HG02840 (cell line): ENCODE results near the gene PCSK7.

Experiments
- ATAC-seq: cut with Tn5 transposase; IDR thresholded peaks from one replicate; pipeline ENCODE4 v1.9.1; 2021; ENCODE audit warnings: mild to moderate bottlenecking, moderate library complexity, moderate number of reproducible peaks; ENCODE audit not compliant: unreplicated experiment, low FRiP score

The PCSK7 gene

DNA sequence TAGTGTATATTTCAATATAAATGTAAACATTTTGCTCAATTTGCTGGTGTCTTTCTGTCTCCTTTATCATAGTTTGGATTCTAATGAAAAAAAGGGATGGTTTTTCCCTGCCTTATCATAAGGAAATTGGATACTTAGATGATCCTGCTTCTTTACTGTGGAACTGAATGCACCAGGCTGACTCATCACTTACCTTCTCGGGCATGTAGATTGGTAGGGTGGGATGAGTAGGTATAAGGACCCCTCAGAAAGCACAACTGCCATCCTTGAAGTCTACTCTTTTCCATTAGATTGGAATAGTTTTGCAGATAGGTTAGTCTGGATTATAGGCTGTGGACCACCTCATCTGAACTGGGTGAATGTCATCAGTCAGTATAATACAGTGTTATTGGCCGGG, 60.9 kb downstream of the PCSK7 start:
- no peak for ATAC-seq

DNA sequence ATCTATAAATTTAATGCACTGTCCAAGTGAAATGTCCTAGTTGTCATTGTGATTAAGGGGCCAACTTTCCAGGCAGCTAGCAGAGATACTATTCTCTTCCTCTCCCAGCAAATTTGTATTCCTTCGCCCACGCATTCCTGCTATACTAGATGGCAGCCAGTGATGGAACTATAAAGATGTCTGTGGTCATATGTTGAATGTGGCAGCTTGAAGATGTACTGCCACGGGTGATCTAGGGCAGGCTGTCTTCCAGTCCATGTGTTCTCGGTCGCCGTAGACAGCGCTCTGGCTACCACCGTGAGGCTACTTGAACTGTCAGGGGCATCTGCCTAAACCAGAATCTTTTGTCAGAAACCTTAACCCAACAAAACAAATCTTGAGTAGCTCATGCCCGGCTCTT, 61.7 kb downstream of the PCSK7 start:
- no peak for ATAC-seq

DNA sequence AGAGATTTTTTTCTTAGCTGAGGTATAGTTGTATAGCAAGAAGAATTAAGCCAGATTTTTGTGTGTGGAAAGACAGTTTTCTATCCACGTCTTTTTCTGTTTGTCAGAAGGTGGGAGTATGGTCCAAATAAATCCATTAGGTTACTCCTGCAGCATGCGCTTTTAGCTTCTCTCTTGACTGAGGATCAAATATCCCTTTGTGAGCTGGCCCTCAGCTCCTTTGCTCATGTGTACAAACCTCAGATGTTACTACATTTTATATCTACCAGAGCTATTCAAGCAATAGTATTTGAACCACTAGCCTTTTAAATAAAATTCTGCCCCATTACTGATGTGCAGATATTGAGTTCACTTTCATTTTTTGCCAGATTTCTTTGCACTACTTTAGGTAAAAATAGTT, 62.1 kb downstream of the PCSK7 start:
- ATAC-seq, result no peak

DNA sequence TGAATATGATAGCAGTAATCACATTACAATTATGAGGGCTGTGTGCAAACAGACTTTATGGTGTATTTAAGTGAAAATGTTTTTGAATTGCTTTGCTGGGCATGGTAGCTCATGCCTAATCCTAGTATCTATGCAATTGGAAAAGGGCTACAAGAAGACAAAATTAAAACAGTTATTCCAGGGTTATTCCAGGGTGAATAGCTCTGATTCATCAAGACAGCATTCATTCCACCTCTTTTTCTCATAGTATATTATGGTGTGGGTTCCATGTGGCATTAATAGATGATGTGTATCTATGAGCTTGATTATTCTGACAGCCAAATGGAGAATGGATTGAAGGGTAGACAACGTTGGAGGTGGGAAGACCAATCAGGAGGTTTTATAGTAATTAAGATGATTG, 65.4 kb downstream of the PCSK7 start:
- no peak for ATAC-seq

DNA sequence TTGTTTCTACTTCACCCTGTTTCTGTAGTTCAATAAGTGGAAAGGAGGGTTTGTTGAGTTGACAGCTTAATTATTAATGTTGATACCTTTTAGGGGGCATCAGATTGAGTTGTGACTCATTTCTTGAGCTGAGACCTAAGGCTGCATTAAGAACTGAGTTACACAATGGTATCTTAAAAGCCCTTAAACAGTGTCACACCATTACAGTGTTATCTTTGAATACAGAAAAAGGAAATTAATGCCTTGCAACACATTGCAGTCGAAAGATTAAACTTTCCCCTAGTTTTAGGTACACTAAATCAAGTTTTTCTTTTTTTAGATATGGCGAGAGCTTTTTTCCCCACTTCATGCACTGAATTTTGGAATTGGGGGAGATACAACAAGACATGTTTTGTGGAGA, 71.0 kb downstream of the PCSK7 start:
- ATAC-seq, result no peak

DNA sequence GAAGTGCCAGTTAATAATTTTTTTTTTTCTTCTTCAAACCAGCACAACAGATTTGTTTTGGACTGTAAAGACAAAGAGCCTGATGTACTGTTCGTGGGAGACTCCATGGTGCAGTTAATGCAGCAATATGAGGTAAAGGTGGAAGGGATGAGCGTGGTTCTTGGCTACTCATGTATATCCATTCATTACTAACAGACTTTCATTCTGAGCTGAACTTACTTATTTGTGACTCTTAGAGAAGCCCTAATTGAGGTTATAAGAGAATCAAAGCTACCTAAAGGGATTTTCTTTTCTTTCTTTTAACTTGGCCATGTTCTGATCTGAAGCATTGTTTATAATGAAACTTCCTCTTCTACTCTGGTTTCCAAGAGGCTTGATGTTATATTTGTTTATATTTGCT, 72.0 kb downstream of the PCSK7 start:
- no peak for ATAC-seq

DNA sequence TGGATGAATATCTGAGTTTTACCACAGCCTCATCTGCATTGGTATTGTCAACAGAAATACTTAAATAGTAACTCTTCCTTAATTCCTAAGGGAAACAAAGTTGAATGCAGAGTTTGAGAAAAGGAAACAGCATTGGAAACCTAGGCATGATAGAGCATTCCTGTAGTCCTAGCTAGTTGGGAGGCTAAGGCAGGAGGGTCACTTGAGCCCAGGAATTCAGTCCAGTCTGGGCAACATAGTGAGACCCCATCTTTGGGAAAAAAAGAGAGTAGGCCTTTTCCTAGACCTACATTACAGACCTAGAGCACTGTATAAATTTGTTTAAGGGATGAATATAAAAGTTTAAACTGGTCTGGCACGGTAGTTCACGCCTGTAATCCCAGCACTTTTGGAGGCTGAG, 74.4 kb downstream of the PCSK7 start:
- ATAC-seq, result no peak

DNA sequence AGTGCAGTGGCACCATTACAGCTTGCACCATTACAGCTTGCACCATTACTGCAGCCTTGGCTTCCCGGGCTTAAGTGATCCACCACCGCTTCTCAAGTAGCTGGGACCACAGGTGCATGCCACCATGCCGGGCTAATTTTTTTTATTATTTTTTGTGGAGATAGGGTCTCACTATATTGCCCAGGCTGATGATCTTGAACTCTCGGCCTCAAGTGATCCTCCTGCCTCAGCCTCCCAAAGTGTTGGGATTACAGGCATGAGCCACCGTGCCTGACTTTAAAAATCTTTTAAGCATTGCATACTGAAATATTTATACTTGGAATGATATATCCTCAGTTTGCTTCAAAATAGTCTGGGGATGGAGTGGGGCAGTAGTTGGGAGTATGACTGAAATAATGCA, 77.4 kb downstream of the PCSK7 start:
- ATAC-seq, result no peak
